Measurements from ENCODE around the gene CPNE4. TPM values are rescaled to one million over a fixed set of nuclear protein-coding genes. Genes with fewer than 3 reads are reported as not detected.

CPNE4 gene
- total RNA-seq, 1 donor from 2014 or later = 0.83 TPM

- intact Hi-C loops (cut with DNase I) = no loop called here
- no peak for ATAC-seq
- H3K4me3 ChIP-seq = no peak overlapping the region
- no peak for TF ChIP-seq CTCF (IDR thresholded peaks at IDR 0.05)
- no peak overlapping the region for H3K27ac ChIP-seq
- H3K4me1 ChIP-seq = no peaks in the 10 kb centered on the region
- H3K9me3 ChIP-seq = no peaks in the 10 kb centered on the region
- no peaks in the 10 kb centered on the region for H3K27me3 ChIP-seq (ENCODE audit: low read depth)
- H3K36me3 ChIP-seq = no peaks in the 10 kb centered on the region
- DNase-seq = no peak
Measured at GRCh38 chr3:131883711-131884407, 151.0 kb downstream of the CPNE4 start.

GRCh38 chr3:131883086-131883485 is 151.7 kb downstream of the CPNE4 start:
- no peak for TF ChIP-seq CTCF (IDR thresholded peaks at IDR 0.05)
- DNase-seq (no peak), ATAC-seq (no peak)
- intact Hi-C loops (cut with DNase I) = no loop called here
- H3K27ac ChIP-seq = no peak overlapping the region
- no peaks in the 10 kb centered on the region for H3K4me1 ChIP-seq
- H3K9me3 ChIP-seq = no peaks in the 10 kb centered on the region
- no peak overlapping the region for H3K4me3 ChIP-seq
- no peaks in the 10 kb centered on the region for H3K27me3 ChIP-seq (ENCODE audit: low read depth)
- no peaks in the 10 kb centered on the region for H3K36me3 ChIP-seq

- H3K27me3 ChIP-seq (ENCODE audit: low read depth) = no peaks in the 10 kb centered on the region
- DNase-seq (no peak), ATAC-seq (no peak)
- H3K27ac ChIP-seq = no peak overlapping the region
- no peaks in the 10 kb centered on the region for H3K36me3 ChIP-seq
- H3K4me1 ChIP-seq = no peaks in the 10 kb centered on the region
- H3K9me3 ChIP-seq = no peaks in the 10 kb centered on the region
- TF ChIP-seq CTCF (IDR thresholded peaks at IDR 0.05) = no peak
- intact Hi-C loops (cut with DNase I) = no loop called here
- H3K4me3 ChIP-seq = no peak overlapping the region
Measured at GRCh38 chr3:131881777-131882176, 153.0 kb downstream of the CPNE4 start.

GRCh38 chr3:131880948-131881347 is 153.9 kb downstream of the CPNE4 start:
- Histone ChIP-seq H3K4me3 (no peak overlapping the region), H3K9me3 (no peaks in the 10 kb centered on the region), H3K27me3 (ENCODE audit: low read depth) (no peaks in the 10 kb centered on the region), H3K27ac (no peak overlapping the region), H3K4me1 (no peaks in the 10 kb centered on the region), H3K36me3 (no peaks in the 10 kb centered on the region)
- intact Hi-C loops (cut with DNase I) = no loop called here
- no peak for ATAC-seq
- no peak for TF ChIP-seq CTCF (IDR thresholded peaks at IDR 0.05)
- DNase-seq = no peak

GRCh38 chr3:131868203-131868602 is 166.6 kb downstream of the CPNE4 start:
- H3K4me1 ChIP-seq = no peaks in the 10 kb centered on the region
- no peak for DNase-seq
- no peaks in the 10 kb centered on the region for H3K9me3 ChIP-seq
- H3K4me3 ChIP-seq = no peak overlapping the region
- no peak for TF ChIP-seq CTCF (IDR thresholded peaks at IDR 0.05)
- H3K27ac ChIP-seq = no peak overlapping the region
- intact Hi-C loops (cut with DNase I) = no loop called here
- ATAC-seq = no peak
- H3K36me3 ChIP-seq = no peaks in the 10 kb centered on the region
- H3K27me3 ChIP-seq (ENCODE audit: low read depth) = no peaks in the 10 kb centered on the region
